NCI-H1417 (cell line): ENCODE results near the gene SH2D3A.
"Not testable (repeated sequence)": the region's sequence is repeated elsewhere in the genome, so short reads cannot be mapped to it uniquely, and the experiment has no call there.

Experiments
- DNase-seq, 3 experiments: peaks; one replicate each; lab custom pipeline; 2025; lab: John Stamatoyannopoulos, UW

The SH2D3A gene

DNA sequence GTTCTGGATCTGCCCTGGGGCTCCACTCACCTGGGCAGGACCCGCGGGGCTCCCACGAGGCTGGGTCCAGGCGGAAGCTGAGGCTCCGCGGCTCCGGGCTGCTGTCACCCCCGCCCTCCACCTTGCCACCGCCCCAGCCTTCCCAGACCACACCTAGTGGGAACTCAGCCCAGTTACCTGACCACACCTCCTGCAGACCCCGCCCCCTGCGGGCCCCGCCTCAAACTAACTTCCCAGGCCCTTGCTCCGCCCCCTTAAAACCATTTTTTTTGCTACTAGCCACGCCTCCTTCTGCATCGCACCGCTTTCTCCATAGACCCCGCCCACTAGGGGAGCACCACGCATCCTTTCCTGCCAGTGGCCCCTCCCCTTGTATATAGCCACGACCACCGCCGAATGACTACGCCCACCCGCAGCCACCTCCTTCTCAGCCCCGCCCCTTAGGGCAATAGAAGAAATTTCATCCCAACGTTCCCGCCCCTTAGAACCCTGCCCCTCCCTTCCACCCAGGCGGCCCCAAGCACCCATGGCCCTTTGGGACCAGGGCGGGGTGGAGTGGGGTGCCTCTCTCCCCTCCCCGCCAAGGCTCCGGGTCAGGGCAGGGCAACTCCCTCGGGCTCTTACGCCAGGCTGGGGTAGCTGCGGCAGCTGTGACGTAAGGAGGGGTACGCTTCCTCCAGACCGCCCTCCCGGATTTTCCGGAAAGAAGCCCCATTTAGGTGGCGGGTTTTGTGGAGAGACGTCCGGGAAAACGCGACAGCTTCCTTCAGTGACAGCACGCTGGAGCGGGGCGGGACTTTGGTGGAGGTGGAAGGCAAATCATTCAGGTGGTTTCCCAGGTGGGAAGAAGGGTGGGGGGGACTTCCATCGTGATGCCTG, at the start of gene SH2D3A:
Gene SH2D3A, minus strand, starts transcription at position 79 of the 879 bp plus-strand sequence. CDS start 3,687 bp downstream, outside the sequence.
- peak in 2 of 3 experiments; percentile 79 to 88 for DNase-seq

DNA sequence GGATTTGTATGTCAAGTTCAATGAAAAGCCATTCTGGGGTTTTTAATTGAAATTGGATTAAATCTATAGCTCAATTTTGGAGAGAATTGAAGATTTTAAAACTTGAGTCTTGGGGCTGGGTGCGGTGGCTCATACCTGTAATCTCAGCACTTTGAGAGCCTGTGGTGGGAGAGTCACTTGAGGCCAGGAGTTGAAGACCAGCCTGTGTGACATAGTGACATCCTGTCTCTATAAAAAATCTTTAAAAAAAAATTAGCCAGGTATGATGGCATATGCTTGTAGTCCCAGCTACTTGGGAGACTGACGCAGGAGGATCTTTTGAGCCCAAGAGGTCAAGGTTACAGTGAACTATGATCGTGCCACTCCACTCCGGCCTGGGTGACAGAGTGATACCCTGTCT, 46.4 kb upstream of the SH2D3A start:
- no peak for DNase-seq

DNA sequence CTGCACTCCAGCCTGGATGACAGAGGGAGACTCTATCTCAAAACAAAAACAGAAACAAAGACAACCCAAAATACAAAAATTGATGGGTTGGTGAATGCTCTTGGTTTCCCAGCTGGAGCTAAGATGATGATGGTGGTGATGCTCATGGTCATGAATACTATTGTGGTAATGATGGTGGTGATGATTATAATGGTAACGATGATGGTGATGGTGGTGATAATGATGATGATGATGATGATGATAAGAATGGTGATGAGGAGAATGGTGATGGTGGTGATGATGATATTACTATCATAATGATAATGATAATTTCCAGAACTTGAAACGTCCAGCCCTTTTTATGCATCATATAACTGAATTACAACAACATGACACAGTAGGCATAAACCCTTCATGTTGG, 45.4 kb upstream of the SH2D3A start:
- DNase-seq = no peak

GRCh38 chr19:6811906-6812305, 44.7 kb upstream of the SH2D3A start:
- peak; percentile 0 to 50 (median 10) for DNase-seq

GRCh38 chr19:6811378-6811777, 44.1 kb upstream of the SH2D3A start:
- DNase-seq = no peak

DNA sequence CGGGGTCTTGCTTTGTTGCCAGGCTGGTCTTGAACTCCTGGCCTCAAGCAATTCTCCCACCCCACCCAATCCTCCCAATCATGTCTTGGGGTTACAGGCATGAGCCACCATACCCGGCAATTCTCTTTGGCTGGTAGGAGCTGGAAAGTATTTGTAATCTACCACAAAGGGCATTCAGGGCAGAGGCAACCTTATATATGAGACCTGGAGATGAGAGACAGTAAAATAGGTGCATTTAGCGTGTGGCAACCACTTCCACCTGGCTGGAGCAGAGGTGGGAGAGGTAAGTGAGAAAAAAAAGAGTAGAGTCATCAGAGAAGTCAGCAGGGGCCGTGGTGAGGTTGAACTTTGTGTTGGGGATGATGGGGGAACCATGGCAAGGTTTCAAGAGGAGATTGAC, 42.0 kb upstream of the SH2D3A start:
- DNase-seq = no peak

GRCh38 chr19:6808494-6808893, 41.3 kb upstream of the SH2D3A start:
- no peak for DNase-seq

DNA sequence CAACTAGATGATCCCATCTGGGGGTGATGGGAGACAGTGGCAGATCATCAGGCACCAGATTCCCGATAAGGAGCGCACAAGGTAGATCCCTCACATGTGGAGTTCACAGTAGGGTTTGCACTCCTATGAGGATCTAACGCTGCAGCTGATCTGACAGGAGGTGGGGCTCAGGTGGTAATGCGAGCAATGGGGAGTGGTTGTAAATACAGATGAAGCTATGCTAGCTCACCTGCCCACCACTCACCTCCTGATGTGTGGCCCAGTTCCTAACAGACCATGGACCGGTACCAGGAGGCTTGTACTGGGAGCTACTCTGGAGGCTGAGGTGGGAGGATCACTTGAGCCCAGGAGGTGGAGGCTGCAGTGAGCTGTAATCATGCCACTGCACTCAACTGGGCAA, 40.1 kb upstream of the SH2D3A start:
- DNase-seq = no peak

DNA sequence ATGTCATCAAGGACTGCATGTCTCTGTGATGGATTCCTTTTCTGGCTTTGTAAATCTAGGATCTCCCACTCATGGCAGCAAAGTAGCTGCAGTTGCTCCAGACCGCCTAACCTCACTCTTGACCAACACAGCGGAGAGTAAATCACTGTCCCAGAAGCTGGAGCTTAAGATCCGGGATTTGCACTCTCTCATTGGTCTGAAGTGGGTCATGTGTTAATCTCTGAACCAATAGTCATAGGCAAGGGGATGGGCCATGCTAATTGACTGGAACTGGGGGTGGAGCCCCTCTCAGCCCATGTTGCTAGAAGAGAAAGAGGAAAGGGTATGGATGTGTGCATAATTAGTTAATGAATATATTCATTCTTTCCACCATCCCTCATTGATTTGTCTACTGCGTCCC, 39.3 kb upstream of the SH2D3A start:
- DNase-seq = no peak

GRCh38 chr19:6803036-6803404, 35.8 kb upstream of the SH2D3A start:
- DNase-seq = no peak

DNA sequence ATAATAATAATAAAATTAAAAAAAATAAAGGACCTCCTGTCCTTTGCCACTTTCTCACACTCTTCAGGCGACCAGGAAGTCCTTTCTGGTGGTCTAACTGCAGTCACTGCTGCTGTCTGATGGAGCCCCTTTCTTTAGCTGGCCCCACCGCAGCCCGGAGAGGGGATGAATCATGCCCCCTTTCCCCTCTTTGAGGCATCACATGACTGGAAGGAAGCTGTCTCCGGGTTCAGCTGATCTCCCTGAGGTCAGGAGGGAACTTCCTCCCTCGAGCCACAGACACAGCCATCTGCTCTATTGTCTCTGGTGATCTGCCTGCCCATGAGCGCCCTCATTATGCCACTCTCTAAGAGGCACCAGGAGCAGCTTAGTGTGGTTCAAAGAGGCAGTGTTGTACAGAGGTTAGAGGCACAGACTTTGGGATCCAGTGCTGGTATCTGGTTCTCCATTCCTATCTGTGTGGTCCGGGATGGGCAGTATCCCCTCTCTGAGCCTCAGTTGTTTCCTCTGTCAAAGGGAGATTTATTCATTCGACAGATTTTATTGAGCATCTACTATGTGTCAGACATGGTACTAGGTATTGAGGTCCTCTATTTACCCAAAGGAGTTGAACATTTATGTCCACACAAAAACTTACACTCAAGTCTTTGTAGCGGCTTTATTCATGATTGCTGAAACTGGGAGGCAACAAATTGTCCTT, 35.3 kb upstream of the SH2D3A start:
- no peak for DNase-seq

GRCh38 chr19:6801485-6802086, 34.4 kb upstream of the SH2D3A start:
- peak in 2 of 3 experiments; percentile 9 to 50 for DNase-seq

GRCh38 chr19:6800991-6801484, 33.8 kb upstream of the SH2D3A start:
- DNase-seq = no peak

- DNase-seq = not testable (repeated sequence)
These were observed 33.0 kb upstream of the SH2D3A start for GRCh38 chr19:6800160-6800790.

DNA sequence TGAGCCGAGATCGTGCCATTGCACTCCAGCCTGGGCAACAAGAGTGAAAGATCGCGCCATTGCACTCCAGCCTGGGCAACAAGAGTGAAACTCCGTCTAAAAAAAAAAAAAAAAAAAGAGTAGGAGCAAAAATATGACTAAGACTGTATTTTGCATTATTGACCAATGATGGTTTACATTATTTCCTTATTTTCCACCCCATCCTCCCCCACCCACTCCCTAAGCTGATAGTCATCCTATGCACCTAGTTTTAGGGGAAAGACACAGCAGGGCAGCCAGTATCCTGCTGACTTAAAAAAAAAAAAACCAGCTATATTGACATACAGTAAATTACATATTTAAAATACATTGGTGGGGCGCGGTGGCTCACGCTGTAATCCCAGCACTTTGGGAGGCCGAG, 30.4 kb upstream of the SH2D3A start:
- no peak for DNase-seq

DNA sequence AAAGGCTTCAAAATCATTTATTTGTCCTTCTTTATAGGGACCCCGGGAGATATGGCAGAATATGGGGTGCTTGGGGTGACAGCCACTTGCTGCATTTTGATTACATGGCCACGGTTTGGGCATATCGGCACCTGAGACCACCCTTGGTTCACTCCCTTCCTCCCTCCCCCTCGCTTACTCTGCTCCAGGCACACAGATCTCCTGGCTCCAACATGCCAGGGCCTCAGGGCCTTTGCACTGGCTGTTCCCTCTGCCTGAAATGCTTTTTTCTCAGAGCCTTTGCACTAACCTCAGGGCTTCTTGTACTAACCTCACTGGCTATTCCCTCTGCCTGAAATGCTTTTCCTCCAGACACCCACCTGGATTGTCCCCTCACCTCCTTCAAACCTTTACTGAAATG, 29.0 kb upstream of the SH2D3A start:
- DNase-seq = no peak

DNA sequence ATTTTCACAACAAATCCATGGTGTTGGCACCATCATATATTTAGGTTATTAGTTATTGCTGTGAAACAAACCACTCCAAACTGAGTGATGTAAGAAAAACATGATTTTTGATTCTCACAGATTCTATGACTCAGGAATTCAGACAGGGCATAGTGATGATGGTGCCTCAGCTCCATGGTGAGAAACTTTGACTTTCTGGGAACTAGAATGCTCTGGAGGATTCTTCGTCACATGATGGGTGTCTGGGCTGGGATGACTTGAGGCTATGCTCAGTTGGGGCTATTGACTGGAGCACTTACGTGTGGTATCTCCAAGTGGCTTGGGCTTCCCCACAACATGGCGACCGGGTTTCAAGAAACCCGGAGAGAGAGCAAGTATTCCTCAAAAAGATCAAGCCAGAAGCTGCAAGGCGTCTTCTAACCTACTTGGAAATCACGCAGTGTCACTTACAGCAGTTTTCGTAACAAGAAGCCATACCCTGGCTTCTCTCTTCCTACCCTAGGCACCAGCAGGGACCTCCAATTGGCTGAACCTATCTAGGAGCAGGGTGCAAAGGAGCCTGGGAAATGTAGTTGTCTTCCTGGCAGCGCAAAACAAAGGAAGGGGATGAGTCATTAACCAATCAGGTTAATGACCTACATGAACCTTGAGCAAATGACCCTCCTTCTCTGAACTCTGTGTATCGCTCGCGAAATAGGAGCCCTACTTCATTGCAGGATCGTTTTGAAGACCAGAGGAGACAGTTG, 27.6 kb upstream of the SH2D3A start:
- no peak for DNase-seq

GRCh38 chr19:6793973-6794372, 26.7 kb upstream of the SH2D3A start:
- DNase-seq = no peak

GRCh38 chr19:6793411-6793810, 26.2 kb upstream of the SH2D3A start:
- no peak for DNase-seq

DNA sequence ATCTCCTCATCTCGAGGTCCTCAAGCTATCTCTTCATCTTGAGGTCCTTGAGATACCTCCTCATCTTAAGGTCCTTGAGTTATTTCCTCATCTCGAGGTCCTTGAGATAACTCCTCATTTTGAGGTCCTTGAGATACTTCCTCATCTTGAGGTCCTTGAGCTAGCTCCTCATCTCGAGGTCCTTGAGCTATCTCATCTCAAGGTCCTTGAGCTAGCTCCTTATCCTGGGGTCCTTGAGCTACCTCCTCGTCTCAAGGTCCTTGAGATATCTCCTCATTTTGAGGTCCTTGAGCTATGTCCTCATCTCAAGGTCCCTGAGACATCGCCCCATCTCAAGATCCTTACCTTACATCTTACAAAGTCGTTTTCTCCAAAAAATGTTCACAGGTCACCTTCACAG, 24.0 kb upstream of the SH2D3A start:
- DNase-seq = no peak
